ENCODE results near the gene MAGI1. TPM values are rescaled to one million over a fixed set of nuclear protein-coding genes. Genes with fewer than 3 reads are reported as not detected.
A peak's percentile ranks its signal among the peaks of the same experiment; 100 is the strongest.

Gene MAGI1
- polyA plus RNA-seq, 5 donors = 17.5 to 29.3 (median 27.6) TPM

DNA sequence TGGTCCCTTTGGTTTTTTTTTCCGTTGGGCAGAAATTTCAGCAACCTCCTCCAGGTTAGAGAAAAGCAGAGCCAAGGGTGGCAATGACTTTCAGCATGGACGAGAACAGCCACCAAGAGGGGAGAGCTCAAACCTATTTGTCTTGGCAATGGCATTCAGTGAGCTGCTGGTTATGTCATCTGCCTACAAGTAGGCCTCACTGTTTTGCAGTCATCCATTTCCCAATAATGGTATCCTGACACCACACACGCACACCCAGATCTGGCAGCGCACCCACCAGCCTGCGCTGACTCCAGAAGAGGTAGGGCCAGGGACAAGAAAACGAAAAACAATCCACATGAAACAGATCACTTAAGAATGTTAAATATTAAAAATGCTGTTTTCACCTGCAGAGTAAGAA, 92.3 kb downstream of the MAGI1 start:
- no peak for DNase-seq

DNA sequence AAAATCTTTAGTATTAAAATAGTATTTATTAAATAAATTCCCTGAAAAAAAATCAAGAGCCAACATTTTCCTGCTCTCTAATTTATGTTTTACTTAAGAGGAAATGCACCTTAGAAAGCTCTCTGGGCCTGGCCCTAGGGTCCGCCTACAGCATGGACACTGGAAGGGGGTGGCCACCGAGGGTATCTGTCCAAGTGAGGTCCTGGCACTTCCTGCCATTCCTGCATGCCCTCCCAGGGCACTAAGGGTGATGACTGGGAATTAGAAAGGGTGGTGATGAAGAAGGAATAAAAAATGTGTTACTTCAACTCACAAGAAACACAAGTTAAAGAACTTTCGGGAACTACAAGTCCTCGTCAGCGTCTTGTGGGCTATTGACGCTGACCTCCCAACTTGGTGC, 92.8 kb downstream of the MAGI1 start:
- DNase-seq = no peak

DNA sequence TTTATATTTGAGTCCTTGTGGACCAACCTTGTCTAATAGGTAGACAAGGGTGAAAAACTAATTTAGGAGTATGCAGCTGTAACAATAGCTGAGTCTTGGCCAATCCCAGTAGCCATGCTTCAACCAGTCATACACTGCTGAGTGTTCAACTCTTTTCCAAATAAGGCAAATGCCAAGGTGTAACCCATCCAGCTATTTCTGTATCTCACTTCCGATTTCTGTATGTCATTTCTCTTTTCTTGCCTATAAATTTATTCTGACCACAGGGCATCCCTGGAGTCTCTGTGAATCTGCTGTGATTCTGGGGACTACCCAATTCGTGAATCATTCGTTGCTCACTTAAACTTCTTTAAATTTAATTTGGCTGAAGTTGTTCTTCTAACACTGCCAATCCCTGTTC, 93.2 kb downstream of the MAGI1 start:
- DNase-seq = no peak

DNA sequence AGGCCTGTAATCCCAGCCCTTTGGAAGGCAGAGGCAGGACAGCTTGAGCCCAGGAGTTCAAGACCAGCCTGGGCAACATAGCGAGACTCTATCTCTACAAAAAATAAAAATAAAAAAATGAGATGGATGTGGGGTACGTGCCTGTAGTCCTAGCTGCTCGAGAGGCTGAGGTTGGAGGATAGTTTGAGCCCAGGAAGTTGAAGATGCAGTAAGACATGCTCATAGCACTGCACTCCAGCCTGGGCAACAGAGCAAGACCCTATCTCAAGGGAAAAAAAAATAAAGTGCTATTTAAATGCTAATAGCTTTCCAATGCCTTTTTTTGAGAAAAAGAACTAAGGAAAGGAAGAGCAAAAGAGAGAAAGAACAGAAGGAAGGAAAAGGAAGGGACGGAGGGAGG, 94.5 kb downstream of the MAGI1 start:
- DNase-seq = no peak

DNA sequence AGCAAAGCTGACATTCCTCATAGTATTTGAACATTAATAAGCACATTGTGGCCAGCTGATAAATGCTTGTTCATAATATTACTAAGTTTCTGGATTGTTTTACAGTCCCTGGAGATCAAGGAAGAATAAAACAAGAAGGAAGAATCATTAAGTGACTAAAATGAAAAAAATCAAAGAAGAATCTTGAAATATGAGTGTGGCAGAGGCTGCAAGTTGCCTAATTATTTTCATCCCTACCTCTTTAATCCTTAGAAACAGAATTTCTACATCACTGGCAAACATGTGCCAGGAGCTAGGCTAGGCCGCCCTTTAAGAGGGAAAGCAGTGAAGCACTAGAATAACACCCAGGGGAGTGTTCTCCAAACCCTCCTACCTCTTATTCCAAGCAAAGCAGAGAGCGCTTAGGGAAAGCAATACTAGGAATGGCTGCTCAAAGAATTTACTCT, 98.9 kb downstream of the MAGI1 start:
- DNase-seq = no peak

DNA sequence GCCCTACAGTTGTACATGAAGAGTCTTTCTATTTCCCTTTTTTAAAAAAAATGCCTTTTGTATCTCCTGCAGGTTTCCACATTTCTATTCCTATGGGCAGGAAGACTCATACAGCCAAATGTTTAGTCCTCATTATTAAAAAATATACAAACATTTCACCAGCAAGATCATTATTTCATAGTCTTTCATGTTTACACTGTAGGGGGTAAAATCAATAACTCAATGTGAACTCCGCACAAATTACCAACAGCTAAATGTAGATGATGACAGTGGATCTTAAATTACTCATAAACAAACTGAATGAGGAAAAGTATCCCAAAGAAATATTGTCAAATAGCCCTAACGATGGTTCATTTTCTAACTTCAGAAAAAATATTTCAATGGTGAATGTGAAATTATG, 99.5 kb downstream of the MAGI1 start:
- no peak for DNase-seq

DNA sequence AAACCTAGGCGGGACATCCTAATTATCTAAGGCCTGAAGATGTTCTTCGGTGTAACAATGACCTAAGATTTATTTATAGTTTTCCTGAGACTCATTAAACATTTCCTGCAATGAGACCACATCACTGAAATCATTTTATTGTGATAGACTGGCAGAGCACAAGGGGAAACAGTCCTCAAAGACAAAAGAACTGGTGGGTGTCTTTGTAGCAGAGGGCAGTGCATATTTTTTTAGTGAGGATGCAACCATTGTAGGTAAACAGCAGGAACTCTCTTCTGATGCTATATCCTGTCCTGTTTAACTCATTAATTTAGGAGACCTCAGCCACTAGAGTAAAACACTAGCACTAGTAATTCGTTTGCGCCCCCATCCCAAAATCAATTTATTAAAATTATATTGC, 100.0 kb downstream of the MAGI1 start:
- no peak for DNase-seq

DNA sequence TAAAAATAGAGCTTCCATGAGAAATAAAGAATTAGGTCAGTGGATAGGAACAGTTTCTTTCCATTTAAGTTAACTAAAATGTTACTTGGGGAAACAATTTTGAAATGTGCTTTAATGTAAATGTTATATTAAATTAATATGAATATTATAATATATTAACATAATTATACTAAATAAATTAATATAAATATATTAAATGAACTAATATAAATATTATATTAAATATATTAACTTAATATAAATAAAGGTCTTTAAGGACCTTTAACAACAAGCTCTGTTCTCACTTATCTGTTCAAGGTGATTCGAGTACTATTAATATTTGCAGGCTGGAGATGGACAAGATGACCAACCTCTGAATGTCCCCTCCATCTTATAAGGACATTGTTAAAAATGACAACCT, 100.6 kb downstream of the MAGI1 start:
- DNase-seq = no peak

DNA sequence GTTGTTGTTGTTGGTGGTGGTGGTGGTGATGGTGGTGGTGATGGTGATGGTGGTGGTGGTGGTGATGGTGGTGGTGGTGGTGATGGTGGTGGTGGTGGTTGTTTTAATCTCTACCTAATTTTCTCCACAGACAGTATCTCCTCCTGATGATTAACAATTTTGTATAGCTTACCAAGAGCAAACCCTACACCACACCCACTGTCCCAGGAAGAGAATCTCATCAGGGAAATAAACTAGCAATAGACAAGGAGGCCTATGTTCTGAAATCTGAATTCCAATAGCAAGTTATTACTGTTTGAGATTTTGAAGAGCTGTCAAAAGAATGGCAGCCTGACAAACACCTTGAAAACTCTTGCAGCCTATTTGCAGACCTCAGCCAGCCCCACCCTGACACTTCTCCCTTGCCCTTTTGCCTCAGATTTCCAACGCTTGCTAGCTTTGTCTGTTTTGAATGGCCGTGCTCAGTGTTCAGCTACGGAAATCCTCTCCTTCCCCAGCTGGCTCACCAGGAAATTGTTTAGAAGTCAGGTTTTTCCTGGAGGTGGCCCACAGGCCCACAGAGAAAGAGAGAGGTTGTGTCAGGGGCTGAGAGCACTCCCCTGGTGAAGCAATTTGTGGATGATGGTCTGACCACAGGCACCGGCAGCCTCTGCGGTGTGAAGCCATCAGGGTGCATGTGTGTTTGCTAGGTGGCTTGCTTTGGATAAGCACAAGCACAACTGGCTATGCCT, 101.6 kb downstream of the MAGI1 start:
- DNase-seq = peak in 1 of 2 donors; percentile 24

DNA sequence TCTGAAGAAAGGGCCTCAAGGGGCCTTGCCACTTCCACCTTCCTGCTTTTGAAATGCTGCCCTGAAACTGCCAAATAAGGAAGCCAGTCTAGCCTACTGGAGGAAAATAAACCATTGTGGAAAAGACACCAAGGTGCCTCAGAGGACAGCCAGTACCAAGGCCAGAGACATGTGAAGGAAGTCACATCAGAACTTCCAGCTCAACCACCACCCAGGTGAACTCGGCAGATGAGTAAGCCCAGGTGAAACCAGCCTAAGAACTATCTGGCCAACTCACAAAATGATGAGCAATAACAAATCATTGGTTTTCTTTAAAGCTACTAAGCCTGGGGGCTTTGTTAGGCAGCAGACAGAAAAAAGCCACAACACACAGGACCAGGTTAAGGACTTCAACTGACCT, 103.0 kb downstream of the MAGI1 start:
- DNase-seq = no peak

DNA sequence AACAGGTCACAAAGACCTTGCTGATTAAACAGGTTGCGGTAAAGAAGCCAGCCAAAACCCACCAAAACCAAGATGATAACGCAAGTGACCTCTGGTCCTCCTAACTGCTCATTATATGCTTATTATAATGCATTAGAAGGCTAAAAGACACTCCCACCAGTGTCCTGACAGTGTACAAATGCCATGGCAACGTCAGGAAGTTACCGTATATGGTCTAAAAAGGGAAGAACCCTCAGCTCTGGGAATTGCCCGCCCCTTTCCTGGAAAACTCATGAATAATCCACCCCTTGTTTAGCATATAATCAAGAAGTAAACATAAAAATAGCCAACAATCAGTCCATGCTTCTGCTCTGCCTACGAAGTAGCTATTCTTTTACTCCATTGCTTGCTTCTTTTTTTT, 108.1 kb downstream of the MAGI1 start:
- DNase-seq = no peak

DNA sequence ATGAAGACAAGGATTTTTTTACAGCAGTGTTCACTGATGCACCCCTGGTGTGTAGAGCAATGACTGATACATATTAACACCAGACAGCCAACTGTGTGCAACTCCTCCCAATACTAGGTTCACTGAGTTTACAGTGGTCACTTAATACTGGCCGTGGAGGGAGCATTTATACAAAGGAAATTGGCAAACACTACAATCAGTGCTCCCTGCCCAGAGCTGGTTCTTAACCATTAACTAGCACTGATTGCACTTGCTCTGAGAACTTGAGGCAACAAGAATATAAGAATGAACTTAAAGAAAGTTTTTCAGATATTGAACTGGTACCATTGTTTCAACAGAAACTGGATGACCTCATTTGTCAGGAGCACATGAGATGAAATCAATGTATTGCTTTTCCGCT, 110.6 kb downstream of the MAGI1 start:
- DNase-seq = no peak

DNA sequence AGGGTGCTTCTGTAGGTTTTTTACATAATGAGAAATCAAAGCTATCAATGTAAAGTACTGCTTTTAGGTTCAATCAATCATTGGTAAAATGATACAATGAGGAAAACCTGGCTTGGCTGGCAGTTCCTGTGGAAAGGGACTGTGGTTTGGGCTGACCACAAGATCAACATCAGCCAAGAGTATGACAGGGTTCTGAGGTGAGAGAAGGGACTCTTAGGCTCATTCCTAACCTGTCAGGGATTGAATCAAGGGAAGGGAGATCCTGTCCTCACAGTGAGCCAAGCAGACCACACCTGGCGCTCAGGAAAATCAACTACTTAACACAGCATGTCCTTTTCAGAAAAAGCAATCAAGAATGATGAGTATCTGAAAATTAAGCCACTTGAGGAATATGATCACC, 111.1 kb downstream of the MAGI1 start:
- DNase-seq = no peak

DNA sequence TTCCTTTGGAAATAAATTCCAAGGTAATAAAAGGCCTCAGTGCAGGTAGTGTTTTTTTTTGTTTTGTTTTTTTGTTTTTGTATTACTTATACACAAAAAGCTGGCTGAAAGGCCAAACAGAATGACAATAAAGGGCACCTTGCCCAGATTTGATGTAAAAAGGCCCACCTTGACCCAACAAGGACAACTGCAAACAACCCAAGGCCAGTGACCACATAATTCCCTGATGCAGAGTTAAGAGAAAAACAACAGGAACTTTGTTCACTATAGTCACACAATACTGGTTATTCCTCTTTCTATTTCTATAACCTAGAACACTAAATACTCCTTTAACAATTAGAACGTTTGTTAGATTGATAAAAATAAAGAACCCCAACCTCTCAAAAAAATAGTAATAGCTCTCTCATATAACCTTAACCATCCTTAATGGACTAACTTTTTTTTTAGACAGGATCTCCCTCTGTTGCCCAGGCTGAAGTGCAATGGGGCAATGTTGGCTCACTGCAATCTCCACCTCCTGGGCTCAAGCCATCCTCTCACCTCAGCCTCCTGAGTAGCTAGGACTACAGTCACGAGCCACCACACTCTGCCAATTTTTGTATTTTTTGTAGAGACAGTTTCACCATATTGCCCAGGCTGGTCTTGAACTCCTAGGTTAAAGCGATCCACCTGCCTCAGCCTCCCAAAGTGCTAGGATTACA, 113.3 kb downstream of the MAGI1 start:
- DNase-seq = no peak

DNA sequence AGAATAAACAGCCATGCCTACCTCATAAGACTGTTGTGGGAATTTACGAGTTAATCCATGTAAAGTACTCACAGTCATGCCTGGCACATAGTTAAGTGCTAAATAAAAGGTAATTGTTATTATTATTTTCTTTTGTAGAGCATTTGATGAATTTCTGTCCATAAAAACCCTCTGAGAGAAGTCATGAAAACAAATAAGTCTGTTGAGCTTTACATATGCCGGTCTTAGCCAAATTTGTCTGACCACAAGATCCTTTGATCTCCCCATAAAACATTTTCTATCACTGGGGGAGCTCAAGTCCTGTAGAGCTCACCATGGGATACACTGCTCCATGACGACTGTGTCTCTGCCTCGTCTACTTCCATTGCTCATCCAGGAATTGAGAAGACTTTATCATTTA, 114.0 kb downstream of the MAGI1 start:
- DNase-seq = no peak

DNA sequence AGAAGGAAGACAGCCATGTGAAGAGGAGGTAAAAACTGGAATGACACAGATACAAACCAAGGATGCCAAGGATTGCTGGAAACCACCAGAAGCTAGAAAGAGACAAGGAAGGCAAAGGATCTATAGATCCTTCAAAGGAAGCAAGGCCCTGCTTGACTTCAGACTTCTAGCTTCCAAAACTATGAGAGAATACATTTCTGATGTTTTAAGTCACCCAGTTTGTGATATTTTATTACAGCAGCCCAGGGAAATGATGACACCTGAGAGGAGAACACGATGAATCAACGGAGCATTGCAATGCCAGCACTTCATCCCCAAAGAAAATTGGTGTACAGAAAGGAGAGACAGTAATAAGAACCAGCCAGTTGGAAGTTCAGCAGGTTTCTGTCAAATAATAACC, 116.3 kb downstream of the MAGI1 start:
- no peak for DNase-seq

DNA sequence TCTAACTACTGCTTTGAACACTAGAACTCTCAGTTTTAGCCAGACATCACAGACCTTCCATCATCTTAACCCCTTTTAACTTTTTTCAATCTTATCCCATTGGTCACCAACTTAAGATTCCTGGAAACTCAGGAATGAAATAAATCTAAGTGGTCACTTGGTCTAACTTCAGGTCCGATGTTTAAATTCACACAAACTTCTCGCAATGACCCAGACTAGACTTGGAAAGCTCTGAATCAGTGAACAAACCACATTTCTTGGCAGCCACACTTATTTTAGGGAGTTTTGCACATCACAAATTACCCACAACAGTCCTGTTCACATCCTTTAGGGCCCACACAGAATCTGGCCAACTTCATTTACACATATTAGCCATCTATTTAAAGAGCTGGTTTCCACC, 118.9 kb downstream of the MAGI1 start:
- DNase-seq = no peak

DNA sequence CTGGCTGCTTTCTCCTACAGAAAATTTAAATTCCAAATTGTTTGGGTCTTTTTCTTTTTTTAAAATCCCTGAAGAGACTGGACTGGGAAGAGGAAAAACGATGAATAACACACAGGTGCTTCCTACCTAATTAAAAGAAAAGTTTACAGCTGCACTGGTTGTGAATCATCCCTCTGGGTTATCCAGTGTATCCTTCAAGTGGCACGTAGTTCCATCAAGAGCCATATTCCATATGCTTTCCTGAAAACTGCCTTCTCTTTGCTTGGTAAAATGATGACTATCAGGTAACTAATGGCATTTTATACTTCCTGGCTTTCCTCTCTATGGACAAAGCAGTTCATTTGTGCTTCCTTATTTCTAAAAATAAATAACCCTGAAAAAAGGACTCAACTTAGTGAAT, 123.2 kb downstream of the MAGI1 start:
- DNase-seq = no peak

DNA sequence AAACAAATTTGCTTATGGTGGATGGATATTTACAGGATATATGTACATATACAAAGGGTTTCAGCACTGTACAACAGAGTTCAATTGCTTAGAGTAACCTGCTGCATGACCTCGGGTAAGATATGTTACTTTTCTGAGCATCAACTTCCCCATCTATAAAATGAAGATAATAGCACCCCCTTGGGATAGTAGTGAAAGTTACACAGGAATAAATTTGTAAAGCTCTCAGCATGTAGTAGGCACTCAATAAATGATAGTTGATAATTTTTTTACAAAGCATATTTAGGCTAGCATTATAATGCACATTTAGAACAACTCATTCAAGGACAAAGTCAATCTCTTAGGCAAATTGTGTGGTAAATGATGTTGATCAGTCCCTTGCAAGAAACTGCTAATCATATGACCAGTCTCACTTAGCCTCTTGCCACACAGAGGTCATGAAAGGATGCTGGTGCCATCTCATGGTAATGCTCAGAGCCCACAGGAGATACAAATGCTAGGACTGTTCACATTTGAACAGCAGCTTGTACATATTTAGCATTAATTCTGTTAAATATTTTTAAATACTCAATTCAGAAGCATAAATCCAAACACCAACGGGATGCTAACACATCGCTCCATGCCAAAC, 123.9 kb downstream of the MAGI1 start:
- DNase-seq = no peak

DNA sequence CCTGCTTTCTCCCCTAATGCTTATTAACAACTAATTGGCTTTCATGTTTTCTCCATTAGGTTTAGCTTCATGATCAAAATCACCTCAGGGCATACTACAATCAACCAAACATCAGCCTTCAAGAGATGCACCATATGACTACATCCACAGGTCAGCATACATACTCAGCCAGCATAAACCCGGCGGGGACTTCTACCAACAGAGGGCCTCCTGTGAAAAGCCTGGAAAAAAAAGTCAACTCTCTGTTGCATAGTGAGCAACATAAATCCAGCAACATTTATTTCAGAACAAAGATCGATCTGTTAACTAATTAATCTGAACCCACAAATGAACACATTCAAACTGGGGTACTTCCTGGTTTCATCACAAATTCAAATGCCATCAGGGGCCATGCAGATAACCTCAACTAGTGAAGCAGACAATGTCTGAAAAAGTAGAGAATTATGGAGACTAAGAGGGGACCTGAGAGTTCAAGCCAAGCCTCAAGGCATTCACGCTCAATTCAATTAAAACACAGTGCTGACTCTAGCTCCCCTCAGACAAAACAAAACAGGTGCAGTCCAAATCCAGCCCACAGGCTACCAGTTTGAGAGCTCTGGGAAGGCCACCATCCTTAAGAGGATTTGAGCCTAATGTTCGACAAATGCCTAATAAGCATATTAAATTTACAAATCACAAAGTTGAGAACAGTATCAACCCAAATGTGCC, 124.5 kb downstream of the MAGI1 start:
- DNase-seq = no peak

DNA sequence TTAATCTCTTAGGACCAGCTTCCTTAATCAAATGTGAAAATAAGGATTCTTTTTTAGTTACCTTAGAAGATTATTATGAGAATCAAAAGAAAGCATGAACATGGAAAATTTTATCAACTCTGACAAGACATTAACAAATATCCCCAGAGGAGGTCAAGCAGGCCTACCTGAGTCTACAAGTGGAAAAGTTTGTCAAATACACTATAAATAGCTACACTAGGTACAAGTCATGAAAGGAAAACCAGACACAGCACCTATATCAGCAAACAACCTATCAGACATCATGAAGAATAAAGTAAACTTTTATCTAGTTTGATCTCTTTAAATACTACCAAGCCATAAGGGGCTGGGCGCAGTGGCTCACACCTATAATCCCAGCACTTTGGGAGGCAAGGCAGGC, 126.1 kb downstream of the MAGI1 start:
- no peak for DNase-seq

DNA sequence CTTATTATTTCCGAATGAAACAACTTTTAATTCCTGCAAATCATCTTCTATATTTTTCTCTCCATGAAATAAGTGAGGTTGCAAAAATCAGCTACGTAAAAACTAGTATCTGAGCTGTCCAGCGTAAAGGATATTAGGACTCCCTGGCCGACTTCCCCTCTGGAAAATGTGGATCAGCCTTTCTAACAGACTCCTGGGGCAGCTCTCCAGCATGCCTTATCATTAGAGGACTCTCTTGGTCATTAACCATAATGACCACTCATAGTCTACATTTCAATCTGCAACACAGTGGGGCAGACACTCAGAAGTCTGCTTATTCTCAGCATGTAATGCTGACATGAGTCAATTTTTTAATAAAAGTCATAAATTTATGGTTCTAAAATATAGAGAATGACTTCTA, 130.1 kb downstream of the MAGI1 start:
- DNase-seq = no peak

Data from right lung (tissue), 5 donors.